HEK293 (cell line): ENCODE results near the gene SH3GL1.

Source experiments
- CTCF ChIA-PET: fragments of 350-600 bp; formaldehyde crosslinking; extraction: SDS; loops from one replicate; lab custom pipeline; 2021; ENCODE audit warnings: antibody characterized with exemption; lab: Yijun Ruan, JAX
- POLR2A ChIA-PET: fragments of 300-600 bp; formaldehyde crosslinking; extraction: SDS; loops from one replicate; lab custom pipeline; 2020; ENCODE audit warnings: antibody characterized with exemption, inconsistent platforms; lab: Yijun Ruan, JAX
- H3K27ac ChIP-seq: fragments of 200-500 bp; sonication (Bioruptor generic); 2 replicates; pipeline ENCODE4 v1.5.1; 2014; ENCODE audit warnings: low read depth, low read length, control low read depth, inconsistent platforms; ENCODE audit errors: extremely low read depth
- H3K36me3 ChIP-seq, 2 experiments: fragments of 200-500 bp in 1 of 2; sonication (Bioruptor generic) in 1 of 2; 1 replicate in 1 of 2; 2 replicates in 1 of 2; pipeline ENCODE4 v1.5.1; 2014 to 2017; ENCODE audit warnings: inconsistent platforms in 2 of 2, low read length in 2 of 2; ENCODE audit not compliant: control insufficient read depth in 2 of 2, insufficient read depth in 1 of 2
- H3K4me1 ChIP-seq: fragments of 200-500 bp; sonication (Bioruptor generic); 2 replicates; pipeline ENCODE4 v1.5.1; 2014; ENCODE audit warnings: mild to moderate bottlenecking, low read length, inconsistent platforms; ENCODE audit not compliant: control insufficient read depth, insufficient read depth
- H3K4me3 ChIP-seq: 2 replicates; pipeline ENCODE4 v1.5.1; 2011; ENCODE audit warnings: low read depth, mild to moderate bottlenecking, control low read depth, low read length, moderate library complexity
- H3K9me3 ChIP-seq: fragments of 200-500 bp; sonication (Bioruptor generic); 2 replicates; pipeline ENCODE4 v1.5.1; 2014; ENCODE audit warnings: low read depth, low read length, inconsistent platforms; ENCODE audit not compliant: control insufficient read depth, insufficient read depth
- GLIS2 ChIP-seq: fragments of 450-650 bp; formaldehyde crosslinking; IDR thresholded peaks from 2 replicates; pipeline ENCODE4 v1.5.1; 2016; ENCODE audit warnings: missing biosample characterization, missing genetic modification characterization
- KLF10 ChIP-seq: fragments of 450-650 bp; IDR thresholded peaks from 2 replicates; pipeline ENCODE4 v1.5.1; 2018; ENCODE audit warnings: missing biosample characterization, mild to moderate bottlenecking, missing genetic modification characterization
- PRDM1 ChIP-seq: fragments of 450-650 bp; formaldehyde crosslinking; IDR thresholded peaks from 2 replicates; pipeline ENCODE4; 2016; ENCODE audit warnings: missing biosample characterization, missing genetic modification characterization
- TRIM28 ChIP-seq: IDR thresholded peaks from 2 replicates; pipeline ENCODE4 v1.6.1; 2011; ENCODE audit warnings: low read length, control low read depth, borderline replicate concordance
- ZBTB17 ChIP-seq: fragments of 450-650 bp; formaldehyde crosslinking; IDR thresholded peaks from 2 replicates; pipeline ENCODE4 v1.5.1; 2016; ENCODE audit warnings: missing biosample characterization, missing genetic modification characterization
- ZBTB26 ChIP-seq: fragments of 450-650 bp; formaldehyde crosslinking; optimal IDR thresholded peaks from 2 replicates; pipeline ENCODE3; 2016; ENCODE audit warnings: missing biosample characterization, mild to moderate bottlenecking, missing genetic modification characterization
- ZBTB6 ChIP-seq: fragments of 450-650 bp; formaldehyde crosslinking; IDR thresholded peaks from 2 replicates; pipeline ENCODE4 v1.5.1; 2017; ENCODE audit warnings: missing biosample characterization, missing genetic modification characterization
- ZBTB8A ChIP-seq: fragments of 450-650 bp; formaldehyde crosslinking; IDR thresholded peaks from 2 replicates; pipeline ENCODE4 v1.5.1; 2016; ENCODE audit warnings: missing biosample characterization, missing genetic modification characterization
- ZFHX2 ChIP-seq: fragments of 450-650 bp; formaldehyde crosslinking; conservative IDR thresholded peaks from 2 replicates; pipeline ENCODE4 v1.5.1; 2016; ENCODE audit warnings: missing biosample characterization, missing genetic modification characterization
- ZFP3 ChIP-seq: fragments of 450-650 bp; formaldehyde crosslinking; IDR thresholded peaks from 2 replicates; pipeline ENCODE4 v1.5.1; 2016; ENCODE audit warnings: low read depth, missing biosample characterization, missing genetic modification characterization
- ZNF157 ChIP-seq: fragments of 450-650 bp; formaldehyde crosslinking; IDR thresholded peaks from 2 replicates; pipeline ENCODE4 v1.5.1; 2016; ENCODE audit warnings: missing biosample characterization, missing genetic modification characterization
- ZNF175 ChIP-seq: fragments of 450-650 bp; formaldehyde crosslinking; IDR thresholded peaks from 2 replicates; pipeline ENCODE4 v1.5.1; 2016; ENCODE audit warnings: missing biosample characterization, missing genetic modification characterization
- ZNF184 ChIP-seq: fragments of 450-650 bp; IDR thresholded peaks from 2 replicates; pipeline ENCODE4 v1.5.1; 2018; ENCODE audit warnings: missing biosample characterization, mild to moderate bottlenecking, missing genetic modification characterization
- ZNF302 ChIP-seq: fragments of 450-650 bp; formaldehyde crosslinking; IDR thresholded peaks from 2 replicates; pipeline ENCODE4 v1.5.1; 2016; ENCODE audit warnings: missing biosample characterization, missing genetic modification characterization, low read depth
- ZNF530 ChIP-seq: fragments of 450-650 bp; formaldehyde crosslinking; IDR thresholded peaks from 2 replicates; pipeline ENCODE4 v1.5.1; 2016; ENCODE audit warnings: low read depth, missing biosample characterization, missing genetic modification characterization
- ZNF548 ChIP-seq: fragments of 450-650 bp; formaldehyde crosslinking; IDR thresholded peaks from 2 replicates; pipeline ENCODE4 v1.5.1; 2016; ENCODE audit warnings: missing biosample characterization, missing genetic modification characterization
- ZNF560 ChIP-seq: fragments of 450-650 bp; formaldehyde crosslinking; IDR thresholded peaks from 2 replicates; pipeline ENCODE4 v1.5.1; 2017; ENCODE audit warnings: missing biosample characterization, missing genetic modification characterization, borderline replicate concordance
- ZNF571 ChIP-seq: fragments of 450-650 bp; formaldehyde crosslinking; IDR thresholded peaks from 2 replicates; pipeline ENCODE4 v1.5.0; 2017; ENCODE audit warnings: missing biosample characterization, missing genetic modification characterization
- ZNF624 ChIP-seq: fragments of 450-650 bp; formaldehyde crosslinking; IDR thresholded peaks from 2 replicates; pipeline ENCODE4 v1.5.1; 2017; ENCODE audit warnings: missing biosample characterization, missing genetic modification characterization
- ZNF704 ChIP-seq: fragments of 450-650 bp; formaldehyde crosslinking; IDR thresholded peaks from 2 replicates; pipeline ENCODE4 v1.5.1; 2016; ENCODE audit warnings: missing biosample characterization, missing genetic modification characterization
- TF ChIP-seq, protein P1 (sequence below): fragments of 450-650 bp; formaldehyde crosslinking; IDR thresholded peaks from 2 replicates; pipeline ENCODE4 v1.5.1; 2016; ENCODE audit warnings: missing biosample characterization, missing genetic modification characterization
- TF ChIP-seq, protein P2 (sequence below): fragments of 450-650 bp; formaldehyde crosslinking; IDR thresholded peaks from 2 replicates; pipeline ENCODE4 v1.5.1; 2016; ENCODE audit warnings: missing biosample characterization, missing genetic modification characterization

Gene SH3GL1

GRCh38 chr19:4425537-4425936 lies 25.2 kb upstream of the SH3GL1 start:
- Histone ChIP-seq H3K4me3 (no peak overlapping the region), H3K27ac (no peak overlapping the region), H3K9me3 (no peaks in the 10 kb centered on the region), H3K4me1 (no peaks in the 10 kb centered on the region), H3K36me3 (peaks cover 59 to 85% of the 10 kb centered on the region in 2 experiments)
- no peak for TF ChIP-seq ZBTB17
- TF ChIP-seq ZNF175 (tag by site-specific recombination), result no peak
- TF ChIP-seq ZNF530 (tag by site-specific recombination), result no peak
- TF ChIP-seq PRDM1, result 0 out of 2 replicates have a peak, but pooled peaks have one; percentile 6
- no peak for TF ChIP-seq ZNF624 (tag by site-specific recombination)
- no peak for TF ChIP-seq KLF10 (tag by site-specific recombination)
- TF ChIP-seq ZFP3 (tag by site-specific recombination), result no peak
- CTCF ChIA-PET, result no interaction called here
- POLR2A ChIA-PET, result no interaction called here

DNA sequence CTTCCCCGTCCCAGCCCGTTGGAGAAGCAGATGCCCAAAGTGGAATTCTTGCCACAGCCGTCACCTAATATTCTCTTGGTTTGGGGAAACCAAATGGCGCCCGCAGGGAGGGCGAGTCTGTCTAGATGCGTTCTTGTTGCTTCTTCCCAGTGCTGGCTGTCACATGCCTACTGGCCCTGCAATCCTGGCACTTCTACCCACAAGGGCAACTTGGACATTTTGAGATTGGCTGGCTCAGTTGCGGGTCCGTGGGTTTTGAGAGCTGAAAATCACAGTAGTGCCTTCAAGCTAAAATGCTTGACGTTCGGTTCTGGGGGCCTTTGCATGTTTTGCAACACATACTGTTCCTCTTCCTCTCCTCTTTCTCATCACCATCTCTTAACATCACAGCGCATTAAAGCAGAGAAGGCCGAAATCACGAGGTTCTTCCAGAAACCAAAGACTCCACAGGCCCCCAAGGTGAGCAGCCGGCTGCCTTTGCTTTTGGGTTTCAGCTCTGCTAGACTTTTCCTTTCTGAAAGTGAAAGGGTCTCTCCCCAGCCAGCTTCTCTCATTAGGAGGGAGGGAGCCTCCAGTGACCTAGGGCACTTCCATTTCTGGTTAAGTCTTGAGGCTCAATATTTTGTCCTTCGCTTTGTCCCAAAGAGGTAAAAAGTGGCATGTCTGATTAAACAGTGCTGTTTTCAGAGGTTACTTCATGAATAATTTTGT lies 23.2 kb upstream of the SH3GL1 start:
- Histone ChIP-seq H3K4me1 (no peaks in the 10 kb centered on the region), H3K4me3 (no peak overlapping the region), H3K9me3 (no peaks in the 10 kb centered on the region), H3K36me3 (peaks cover 68 to 83% of the 10 kb centered on the region in 2 experiments), H3K27ac (no peak overlapping the region)
- CTCF ChIA-PET, result interaction anchor here (0.6 to 1.0 kb wide), 5 partner anchors 8 to 157 kb away, joined by 3 to 4 read pairs (median 3); no protein-coding TSS in a partner anchor
- no peak for TF ChIP-seq ZNF157
- TF ChIP-seq PRDM1, result peak; percentile 66; the same call in 1 of the 2 replicates
- TF ChIP-seq, all 188 proteins: peak for 1
- POLR2A ChIA-PET, result interaction anchor here (1.3 kb wide), 1 partner anchor 22 kb away, joined by 3 read pairs; the partner anchor contains the start of gene CHAF1A

- Histone ChIP-seq H3K36me3 (peaks cover 68 to 94% of the 10 kb centered on the region in 2 experiments), H3K9me3 (no peaks in the 10 kb centered on the region), H3K4me3 (no peak overlapping the region)
- ChIA-PET CTCF (interaction anchor here (0.7 to 3.2 kb wide), 4 partner anchors 14 to 942 kb away, joined by 3 to 14 read pairs (median 4); no protein-coding TSS in a partner anchor), POLR2A (interaction anchor here (1.9 to 2.5 kb wide), 3 partner anchors 10 to 14 kb away, joined by 8 to 9 read pairs (median 8); no protein-coding TSS in a partner anchor)
- TF ChIP-seq ZNF157 (no peak), PRDM1 (peak; percentile 71)
- TF ChIP-seq, all 188 proteins: peak for 1
- Histone ChIP-seq H3K4me1 (peaks cover 15% of the 10 kb centered on the region), H3K27ac (no peak overlapping the region)
Measured at GRCh38 chr19:4416268-4416667, 15.9 kb upstream of the SH3GL1 start.

GRCh38 chr19:4415352-4415751 lies 15.0 kb upstream of the SH3GL1 start:
- ChIA-PET POLR2A (interaction anchor here (0.6 to 2.5 kb wide), 4 partner anchors 9 to 266 kb away, joined by 3 to 9 read pairs (median 6); no protein-coding TSS in a partner anchor), CTCF (interaction anchor here (0.6 to 3.2 kb wide), 4 partner anchors 8 to 148 kb away, joined by 3 to 14 read pairs (median 3); no protein-coding TSS in a partner anchor)
- no peaks in the 10 kb centered on the region for H3K9me3 ChIP-seq
- H3K4me3 ChIP-seq, result no peak overlapping the region
- peaks cover 15% of the 10 kb centered on the region for H3K4me1 ChIP-seq
- H3K27ac ChIP-seq, result no peak overlapping the region
- H3K36me3 ChIP-seq, result peaks cover 69 to 94% of the 10 kb centered on the region in 2 experiments
- TF ChIP-seq ZBTB6 (no peak), ZFHX2 (tag by site-specific recombination) (no peak), KLF10 (tag by site-specific recombination) (no peak), TRIM28 (no peak), ZFP3 (tag by site-specific recombination) (no peak), ZNF704 (no peak), ZNF184 (tag by site-specific recombination) (no peak), ZBTB8A (tag by site-specific recombination) (no peak), ZNF560 (tag by site-specific recombination) (no peak), GLIS2 (no peak), ZBTB17 (no peak), ZNF302 (tag by site-specific recombination) (no peak), ZNF548 (no peak), ZBTB26 (no peak), ZNF571 (tag by site-specific recombination) (no peak)
- TF ChIP-seq, protein P1, sequence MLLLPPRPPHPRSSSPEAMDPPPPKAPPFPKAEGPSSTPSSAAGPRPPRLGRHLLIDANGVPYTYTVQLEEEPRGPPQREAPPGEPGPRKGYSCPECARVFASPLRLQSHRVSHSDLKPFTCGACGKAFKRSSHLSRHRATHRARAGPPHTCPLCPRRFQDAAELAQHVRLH (tag by site-specific recombination), result no peak
- TF ChIP-seq, protein P2, sequence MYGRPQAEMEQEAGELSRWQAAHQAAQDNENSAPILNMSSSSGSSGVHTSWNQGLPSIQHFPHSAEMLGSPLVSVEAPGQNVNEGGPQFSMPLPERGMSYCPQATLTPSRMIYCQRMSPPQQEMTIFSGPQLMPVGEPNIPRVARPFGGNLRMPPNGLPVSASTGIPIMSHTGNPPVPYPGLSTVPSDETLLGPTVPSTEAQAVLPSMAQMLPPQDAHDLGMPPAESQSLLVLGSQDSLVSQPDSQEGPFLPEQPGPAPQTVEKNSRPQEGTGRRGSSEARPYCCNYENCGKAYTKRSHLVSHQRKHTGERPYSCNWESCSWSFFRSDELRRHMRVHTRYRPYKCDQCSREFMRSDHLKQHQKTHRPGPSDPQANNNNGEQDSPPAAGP (tag by site-specific recombination), result no peak
